ENCODE measurements around the gene ROBO1. TPM values are rescaled to one million over a fixed set of nuclear protein-coding genes. Genes with fewer than 3 reads are reported as not detected.
A peak's percentile ranks its signal among the peaks of the same experiment; 100 is the strongest.

Gene ROBO1
- total RNA-seq, 1 experiment from 2014 or later, result 24.7 TPM

GRCh38 chr3:79461129-79461792 lies 306.5 kb downstream of the ROBO1 start:
- DNase-seq (ENCODE audit: low spot score), result no peak

DNA sequence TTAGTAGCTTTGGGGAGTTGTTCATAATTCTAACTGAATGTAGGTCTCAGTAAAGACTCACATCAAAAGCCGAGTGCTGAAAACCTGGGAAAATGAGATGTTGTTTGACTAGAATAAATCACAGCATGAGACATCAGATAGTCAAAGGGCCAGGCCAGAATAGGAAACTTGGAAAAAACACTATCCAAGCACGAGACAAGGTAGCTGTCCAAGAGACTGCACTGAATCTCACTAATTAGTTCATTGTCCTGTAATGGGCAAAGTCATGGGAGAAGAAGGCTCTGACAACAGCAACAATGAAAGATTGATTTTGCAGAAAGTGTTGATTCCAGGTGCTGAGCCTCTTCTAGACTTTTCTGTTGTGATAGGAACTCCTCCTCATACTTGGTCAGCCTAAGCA lies 314.2 kb downstream of the ROBO1 start:
- no peak for DNase-seq (ENCODE audit: low spot score)

GRCh38 chr3:79436387-79436786 lies 331.4 kb downstream of the ROBO1 start:
- no peak for DNase-seq (ENCODE audit: low spot score)

DNA sequence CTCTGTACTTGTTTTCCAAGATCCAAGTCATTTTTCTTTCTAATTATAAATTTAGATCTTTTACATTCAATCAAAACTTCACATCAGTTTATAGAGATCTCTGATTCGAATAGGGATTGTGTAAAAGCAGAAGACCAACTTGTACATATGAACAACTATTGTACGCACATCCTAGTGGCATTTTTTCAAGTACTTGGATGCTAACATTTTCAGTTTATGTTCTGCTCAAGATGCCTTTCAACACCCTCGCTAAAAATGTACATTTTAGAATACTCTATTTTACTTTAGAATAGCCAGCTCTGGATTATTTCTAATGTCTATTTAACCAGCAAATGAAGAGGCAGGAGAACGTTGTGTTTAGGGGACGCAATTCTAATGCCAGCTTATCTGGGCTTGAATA lies 340.7 kb downstream of the ROBO1 start:
- no peak for DNase-seq (ENCODE audit: low spot score)

- DNase-seq (ENCODE audit: low spot score), result no peak
These were observed 343.0 kb downstream of the ROBO1 start for GRCh38 chr3:79424811-79425210.

DNA sequence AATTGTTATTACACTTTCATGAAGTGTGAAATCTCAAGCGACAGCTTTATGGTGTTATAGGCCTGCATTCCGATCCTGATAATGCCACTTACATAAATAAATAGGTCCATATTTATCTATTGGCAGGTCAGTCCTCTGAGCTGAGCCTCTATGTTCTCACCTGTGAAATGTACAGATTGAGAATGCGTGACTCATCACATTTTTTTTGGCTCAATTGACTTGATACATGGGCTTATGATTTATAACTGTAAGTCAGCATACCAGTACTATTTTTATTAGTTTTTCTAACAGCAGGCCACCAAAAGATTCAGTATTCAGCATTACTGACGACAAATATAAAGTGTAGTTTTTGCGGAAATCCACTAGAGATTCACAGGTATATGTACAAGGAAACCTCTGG lies 344.4 kb downstream of the ROBO1 start:
- no peak for DNase-seq (ENCODE audit: low spot score)

DNA sequence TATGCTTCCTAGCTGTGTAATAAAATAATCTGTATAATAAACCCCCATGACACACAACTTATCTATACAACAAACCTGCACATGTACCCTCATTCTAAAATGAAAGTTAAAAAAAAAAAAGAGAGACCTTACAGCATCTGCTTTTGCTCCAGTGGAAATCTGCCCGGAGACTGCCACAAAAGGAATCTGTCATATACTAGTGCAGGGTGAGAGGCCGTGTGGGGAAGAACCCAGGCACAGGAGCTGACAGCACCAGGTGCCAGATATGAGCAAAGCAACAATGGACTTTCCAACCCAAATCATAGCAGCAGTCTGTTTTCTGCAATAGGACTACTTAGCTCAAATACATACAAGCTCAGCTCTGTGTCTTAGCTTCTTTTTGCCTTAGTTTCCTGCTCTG lies 346.5 kb downstream of the ROBO1 start:
- DNase-seq (ENCODE audit: low spot score), result no peak

- DNase-seq (ENCODE audit: low spot score), result no peak
These were observed 348.8 kb downstream of the ROBO1 start for GRCh38 chr3:79418855-79419621.

- DNase-seq (ENCODE audit: low spot score), result no peak
These were observed 352.4 kb downstream of the ROBO1 start for GRCh38 chr3:79415356-79415755.

- DNase-seq (ENCODE audit: low spot score), result no peak
These were observed 353.0 kb downstream of the ROBO1 start for GRCh38 chr3:79414806-79415205.

DNA sequence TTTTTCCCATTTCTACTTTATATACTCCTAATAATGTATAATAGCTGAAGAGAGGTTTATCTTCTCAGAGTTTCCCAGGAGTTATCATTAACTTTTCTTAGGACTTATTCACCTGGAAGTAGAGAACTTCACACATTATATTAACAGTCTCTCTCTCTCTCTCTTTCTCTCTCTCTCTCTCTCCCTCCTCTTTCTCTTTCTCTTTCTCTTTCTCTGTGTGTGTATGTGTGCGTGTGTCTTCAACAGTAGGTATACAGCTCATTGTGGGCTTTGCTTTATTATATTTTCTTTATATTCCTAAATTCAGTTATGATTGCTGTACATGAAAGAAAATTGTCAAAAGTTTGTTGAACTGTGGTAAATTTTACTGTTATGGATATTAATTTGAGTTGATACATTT lies 353.8 kb downstream of the ROBO1 start:
- no peak for DNase-seq (ENCODE audit: low spot score)

GRCh38 chr3:79412537-79412936 lies 355.3 kb downstream of the ROBO1 start:
- no peak for DNase-seq (ENCODE audit: low spot score)

DNA sequence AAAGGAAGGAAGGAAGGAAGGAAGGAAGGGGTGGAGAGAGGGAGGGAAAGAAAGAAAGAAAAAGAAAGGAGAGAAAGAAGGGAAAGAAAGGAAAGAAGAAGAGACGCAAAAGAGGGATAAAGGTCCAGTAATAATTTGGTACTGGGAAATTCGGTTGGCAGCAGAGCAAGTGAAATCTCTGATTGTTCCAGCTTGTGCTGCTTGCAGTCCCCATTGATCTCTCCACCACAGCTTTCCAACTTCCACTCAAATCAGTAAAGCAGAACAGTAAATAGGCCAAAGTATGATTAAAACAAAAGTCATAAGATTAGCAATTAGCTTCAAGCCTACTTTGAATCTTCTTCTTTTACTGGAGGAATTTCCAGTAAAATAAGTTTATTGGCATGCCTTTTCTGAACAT lies 357.2 kb downstream of the ROBO1 start:
- DNase-seq (ENCODE audit: low spot score), result no peak

GRCh38 chr3:79410136-79410535 lies 357.7 kb downstream of the ROBO1 start:
- DNase-seq (ENCODE audit: low spot score), result no peak

- no peak for DNase-seq (ENCODE audit: low spot score)
These were observed 361.6 kb downstream of the ROBO1 start for GRCh38 chr3:79406175-79406574.

DNA sequence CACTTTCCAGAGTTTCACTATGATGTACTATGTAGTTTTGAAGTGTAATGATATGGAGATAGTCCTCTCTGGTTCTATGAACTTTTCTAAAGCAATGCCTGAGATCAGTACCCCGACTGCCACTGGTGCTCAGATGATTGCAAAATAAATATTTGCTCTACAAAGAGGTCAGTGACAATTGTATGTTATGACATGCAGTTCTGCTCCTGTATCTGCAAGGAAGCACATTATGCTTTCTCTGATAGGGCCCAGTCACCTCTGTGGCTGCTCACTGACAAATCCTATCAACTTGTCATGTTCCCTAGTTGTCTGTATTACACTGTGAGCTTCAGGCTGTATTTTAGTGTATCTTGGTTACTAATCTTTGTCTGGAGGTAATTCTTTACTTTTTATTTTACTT lies 362.6 kb downstream of the ROBO1 start:
- no peak for DNase-seq (ENCODE audit: low spot score)

DNA sequence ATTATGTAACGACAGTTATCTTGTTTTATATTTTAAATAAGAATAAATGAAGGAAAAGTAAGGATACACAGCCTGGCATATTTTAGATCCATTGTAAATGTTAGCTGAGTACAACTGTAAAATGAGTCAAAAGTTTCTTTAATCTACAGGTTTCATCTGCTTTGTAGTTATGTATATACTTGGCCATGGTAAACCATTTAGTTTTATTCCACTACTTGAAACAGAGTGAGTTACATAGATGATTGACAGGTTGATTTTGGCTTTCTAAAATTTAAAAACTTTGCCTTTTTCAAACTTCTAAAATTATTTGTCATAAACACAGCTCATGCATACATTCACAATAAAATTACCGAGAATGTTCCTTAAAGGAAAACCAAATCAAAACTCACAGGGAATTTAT lies 371.2 kb downstream of the ROBO1 start:
- DNase-seq (ENCODE audit: low spot score), result no peak

DNA sequence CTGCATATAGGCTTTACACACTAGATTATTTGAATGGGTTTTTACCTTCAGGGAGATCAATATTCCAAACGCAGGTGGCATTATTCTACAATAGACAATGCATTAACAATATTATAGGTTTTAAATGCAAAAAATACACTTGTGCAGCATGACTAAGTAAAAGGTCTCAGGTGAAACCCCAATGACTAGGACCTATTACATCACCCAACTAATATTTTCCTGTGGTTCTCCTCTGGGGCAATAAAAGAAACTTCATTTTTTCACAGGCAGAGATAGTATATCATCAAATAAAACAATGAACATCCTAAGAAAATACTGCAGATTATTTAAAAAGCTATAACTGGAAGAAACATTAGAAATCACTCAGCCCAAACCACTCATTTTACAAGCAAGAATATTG lies 375.3 kb downstream of the ROBO1 start:
- DNase-seq (ENCODE audit: low spot score), result no peak

GRCh38 chr3:79390352-79390751 lies 377.4 kb downstream of the ROBO1 start:
- no peak for DNase-seq (ENCODE audit: low spot score)

DNA sequence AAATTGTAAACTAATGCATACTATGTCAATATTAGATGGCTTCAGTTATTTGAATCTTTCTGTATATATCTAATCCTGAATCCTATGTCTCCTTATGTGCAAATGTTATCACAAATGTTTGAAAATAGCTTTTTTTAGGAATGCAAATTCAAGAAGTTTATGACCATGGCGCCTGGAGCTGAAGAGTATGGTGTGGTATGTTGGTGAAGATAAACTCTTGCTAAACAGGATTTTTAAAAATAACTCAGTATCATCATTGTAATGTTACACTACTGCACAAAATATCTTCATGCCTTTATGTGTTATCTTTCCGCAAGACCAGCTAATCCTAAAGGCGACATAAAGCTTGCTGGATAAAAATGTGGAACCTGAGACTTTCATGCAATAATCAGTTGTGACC lies 382.6 kb downstream of the ROBO1 start:
- no peak for DNase-seq (ENCODE audit: low spot score)

DNA sequence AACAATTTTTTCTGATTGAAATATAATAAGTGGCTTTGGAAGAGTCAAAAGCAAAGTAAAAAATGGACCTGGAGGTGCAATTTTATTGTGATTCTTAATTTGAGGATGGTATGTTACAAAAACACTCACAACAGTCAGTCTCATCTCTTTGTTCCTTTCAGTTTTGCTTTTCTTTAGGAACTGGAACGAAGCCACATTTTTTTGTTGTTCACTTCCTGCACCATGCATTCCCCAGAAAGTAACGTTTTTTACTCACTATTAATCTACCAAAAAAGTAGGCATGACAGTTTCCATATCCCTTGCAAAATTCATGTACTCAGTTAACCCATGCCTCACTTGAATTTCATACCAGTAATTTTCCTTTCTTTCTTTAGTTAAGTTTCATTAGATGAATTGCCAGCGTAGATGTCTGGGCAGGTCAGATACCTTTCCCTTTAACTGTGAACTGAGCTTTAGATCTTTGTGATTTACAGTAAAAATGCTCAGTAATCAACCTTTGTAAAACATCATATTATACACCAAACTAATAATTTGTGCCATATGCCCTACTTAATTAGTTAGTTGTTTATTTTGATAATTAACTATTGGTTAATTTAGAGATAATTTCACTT lies 384.3 kb downstream of the ROBO1 start:
- DNase-seq (ENCODE audit: low spot score), result peak; percentile 26

- DNase-seq (ENCODE audit: low spot score), result no peak
These were observed 387.2 kb downstream of the ROBO1 start for GRCh38 chr3:79380581-79380980.

DNA sequence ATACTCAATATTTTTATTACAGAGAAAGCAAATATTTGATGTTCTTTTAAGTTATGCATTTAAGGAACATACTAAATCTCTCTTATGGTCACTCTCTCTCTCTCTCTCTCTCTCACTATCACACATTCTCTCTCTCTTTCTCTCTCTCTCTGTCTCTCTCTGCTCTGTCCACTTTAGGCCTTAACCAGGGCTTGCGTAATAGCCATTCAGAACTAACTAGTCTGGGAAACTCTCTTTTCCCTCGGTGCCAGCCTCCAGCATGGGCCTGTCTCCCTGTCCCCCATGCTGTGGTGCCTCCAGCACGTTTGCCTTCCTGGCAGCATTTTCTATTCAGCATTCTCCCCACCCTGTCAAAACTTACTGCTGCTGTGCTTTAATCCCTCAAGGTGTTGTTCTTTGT lies 389.7 kb downstream of the ROBO1 start:
- DNase-seq (ENCODE audit: low spot score), result no peak

All from H4 (cell line).